ENCODE measurements around the gene CYTH2. TPM values are rescaled to one million over a fixed set of nuclear protein-coding genes. Genes with fewer than 3 reads are reported as not detected.

The CYTH2 gene
- total and polyA plus RNA-seq, 9 of the 15 experiments (the other 6 are each of a cell fraction or from before 2014, with no cell fraction given): 1.8 to 45.2 (median 23.8) TPM

GRCh38 chr19:48433337-48433736, 35.8 kb upstream of the CYTH2 start:
- BruUV-seq (replicated peaks): no TSS peak
- no peak for DNase-seq (ENCODE audit: extremely low read depth in 1 of 4, low spot score in 3 of 4)
- TF ChIP-seq SFPQ (IDR thresholded peaks at IDR 0.05; ENCODE audit: low read depth, low read length) (no peak), ZBTB2 (IDR thresholded peaks at IDR 0.05) (no peak), SMAD2 (IDR thresholded peaks at IDR 0.05; ENCODE audit: low read depth, low read length) (no peak), STAT5A (IDR thresholded peaks at IDR 0.05; ENCODE audit: borderline replicate concordance, low read length) (no peak), TEAD4 (IDR thresholded peaks at IDR 0.05; ENCODE audit: low read length) (no peak), TEAD4 (CRISPR knock-in tag; IDR thresholded peaks at IDR 0.05; ENCODE audit: borderline replicate concordance) (no peak), ZBTB8A (IDR thresholded peaks at IDR 0.05; ENCODE audit: partially characterized antibody) (no peak), NFRKB (IDR thresholded peaks at IDR 0.05; ENCODE audit: low read depth) (no peak)
- H3K9me3 ChIP-seq (replicated peaks; ENCODE audit: control insufficient read depth, insufficient read depth, low read depth, low read length): no peaks in the 10 kb centered on the region; the same call in 1 of the 2 replicates
- CTCF ChIA-PET (ENCODE audit: low intra/inter-chr PET ratio): interaction anchor here (0.5 kb wide), 1 partner anchor 166 kb away, joined by 3 read pairs; no protein-coding TSS in a partner anchor
- no peaks in the 10 kb centered on the region for H3K9me1 ChIP-seq (ENCODE audit: control insufficient read depth, insufficient read depth, low read length)
- no peak overlapping the region for H3K27ac ChIP-seq (ENCODE audit: extremely low read depth, low read depth, low read length)
- WGBS (ENCODE audit: insufficient coverage, low coverage, missing lambda C conversion rate): 88% methylated on average over 8 of the region's 8 CpGs
- no peaks in the 10 kb centered on the region for H3K4me1 ChIP-seq (replicated peaks in 1 of 2; ENCODE audit: control insufficient read depth in 2 of 2, insufficient read depth in 2 of 2, low read length in 2 of 2)
- no peak overlapping the region for H3K4me3 ChIP-seq
- intact Hi-C loops (cut with micrococcal nuclease): no loop called here
- no peak overlapping the region for H3K4me2 ChIP-seq (ENCODE audit: insufficient read depth, low read length)
- in situ Hi-C loops (cut with MboI): no loop called here
- H4K20me1 ChIP-seq (replicated peaks; ENCODE audit: control insufficient read depth, insufficient read depth, low read length): no peaks in the 10 kb centered on the region
- ATAC-seq: no peak
- no peaks in the 10 kb centered on the region for H3K27me3 ChIP-seq (ENCODE audit: control insufficient read depth in 2 of 2, insufficient read depth in 2 of 2, low read length in 2 of 2)
- FAIRE-seq: no peak
- H3K9ac ChIP-seq (ENCODE audit: insufficient read depth in 1 of 2, low read depth in 2 of 2, low read length in 2 of 2): no peak overlapping the region
- POLR2A ChIA-PET: no interaction called here
- peaks cover 55% of the 10 kb centered on the region; the same call in 2 of the 3 replicates for H3K36me3 ChIP-seq (ENCODE audit: control insufficient read depth, insufficient read depth, low read length)
- no peak overlapping the region for H2AFZ ChIP-seq (ENCODE audit: low read depth, low read length)
- H3K79me2 ChIP-seq (ENCODE audit: control insufficient read depth, insufficient read depth, low read length): no peaks in the 10 kb centered on the region

All from K562 (cell line).